Endothelial cell of umbilical vein (primary cell): ENCODE measurements around the gene MYO5B. TPM values are rescaled to one million over a fixed set of nuclear protein-coding genes. Genes with fewer than 3 reads are reported as not detected.

Experiments used
- BruUV-seq: library from RNA; stranded (reverse); fragments of 400-500 nt; replicated peaks from 2 replicates; lab custom pipeline; 2021; lab: Mats Ljungman, UMichigan
- CTCF ChIA-PET: fragments of 300-600, 350-600 bp; sonication (Branson Sonifier 250); formaldehyde crosslinking; loops from one replicate; lab custom pipeline; 2021; ENCODE audit warnings: antibody characterized with exemption, inconsistent platforms; lab: Charles Lee
- POLR2A ChIA-PET: fragments of 300-600, 350-600 bp; sonication (Branson Sonifier 250); formaldehyde crosslinking; loops from one replicate; lab custom pipeline; 2021; ENCODE audit warnings: antibody characterized with exemption, inconsistent platforms; lab: Charles Lee
- DNase-seq: peaks from one replicate; pipeline ENCODE4 v3.0.0-alpha.2; 2011; ENCODE audit warnings: low read depth, low spot score
- FAIRE-seq: peaks from 2 replicates; lab custom pipeline; 2011; peaks lifted over from hg19 to GRCh38; lab: Jason Lieb, UNC
- H2AFZ ChIP-seq: 2 replicates; pipeline ENCODE4 v1.6.0; 2012; ENCODE audit warnings: low read depth, low read length, control low read depth, inconsistent platforms
- H3K27ac ChIP-seq: 2 replicates; pipeline ENCODE4 v1.5.1; 2011; ENCODE audit warnings: low read depth, mild to moderate bottlenecking, control low read depth, low read length, moderate library complexity; ENCODE audit not compliant: insufficient read depth
- H3K27me3 ChIP-seq, 2 experiments: 2 replicates each; pipeline versions ENCODE4 v1.6.0 to v1.6.1; 2011; ENCODE audit warnings: low read length in 2 of 2, mixed read lengths in 1 of 2; ENCODE audit not compliant: control insufficient read depth in 2 of 2, insufficient read depth in 2 of 2
- H3K36me3 ChIP-seq, 2 experiments: 2 replicates in 1 of 2; 3 replicates in 1 of 2; pipeline ENCODE4 v1.5.1; 2011; ENCODE audit warnings: low read length in 2 of 2, mild to moderate bottlenecking in 1 of 2, moderate library complexity in 1 of 2; ENCODE audit not compliant: control insufficient read depth in 2 of 2, insufficient read depth in 2 of 2; ENCODE audit errors: extremely low read depth in 1 of 2
- H3K4me1 ChIP-seq: 3 replicates; pipeline ENCODE4 v1.5.1; 2011; ENCODE audit warnings: mild to moderate bottlenecking, low read length; ENCODE audit not compliant: control insufficient read depth, insufficient read depth; ENCODE audit errors: extremely low read depth
- H3K4me2 ChIP-seq: 2 replicates; pipeline ENCODE4 v1.6.1; 2011; ENCODE audit warnings: low read length, control low read depth, mixed read lengths; ENCODE audit not compliant: insufficient read depth
- H3K4me3 ChIP-seq, 3 experiments: fragments of 200-600 bp in 1 of 3; sonication (generic), shearing (Covaris generic) in 1 of 3; replicated peaks in 1 of 3; 2 replicates each; pipeline ENCODE4 v1.5.1; 2011 to 2016; ENCODE audit warnings: control low read depth in 3 of 3, low read length in 3 of 3, mild to moderate bottlenecking in 2 of 3, inconsistent platforms in 1 of 3, low read depth in 1 of 3, moderate library complexity in 1 of 3; ENCODE audit not compliant: insufficient read depth in 1 of 3
- H3K79me2 ChIP-seq: 2 replicates; pipeline ENCODE4 v1.6.0; 2012; ENCODE audit warnings: low read length, inconsistent platforms; ENCODE audit not compliant: control insufficient read depth, insufficient read depth
- H3K9ac ChIP-seq: replicated peaks from 2 replicates; pipeline ENCODE3; 2011; ENCODE audit warnings: low read length, control low read depth; ENCODE audit not compliant: insufficient read depth; ENCODE audit errors: extremely low read depth
- H3K9me1 ChIP-seq: replicated peaks from 3 replicates; pipeline ENCODE4 v1.6.0; 2011; ENCODE audit warnings: mild to moderate bottlenecking, low read length; ENCODE audit not compliant: control insufficient read depth, insufficient read depth; ENCODE audit errors: extremely low read depth
- H3K9me3 ChIP-seq: replicated peaks from 2 replicates; pipeline ENCODE4 v1.5.1; 2012; ENCODE audit warnings: low read length, inconsistent platforms; ENCODE audit not compliant: control insufficient read depth, insufficient read depth
- H4K20me1 ChIP-seq: replicated peaks from 2 replicates; pipeline ENCODE3; 2011; ENCODE audit warnings: mild to moderate bottlenecking, low read length; ENCODE audit not compliant: control insufficient read depth, insufficient read depth; ENCODE audit errors: extremely low read depth
- CTCF ChIP-seq, 2 donors: IDR thresholded peaks; 1 replicate in 1 of 2; 2 replicates in 1 of 2; pipeline ENCODE4 v1.5.1; 2011; ENCODE audit warnings: low read length in 2 of 2, mild to moderate bottlenecking in 2 of 2, moderate library complexity in 2 of 2, control low read depth in 1 of 2, inconsistent platforms in 1 of 2, low read depth in 1 of 2; ENCODE audit not compliant: insufficient read depth in 1 of 2; ENCODE audit errors: extremely low read depth in 1 of 2
- EZH2 ChIP-seq: IDR thresholded peaks from 2 replicates; pipeline ENCODE4 v1.6.1; 2012; ENCODE audit warnings: borderline replicate concordance, low read depth, mild to moderate bottlenecking, moderate library complexity, low read length, inconsistent platforms; ENCODE audit not compliant: severe bottlenecking
- FOS ChIP-seq: IDR thresholded peaks from 2 replicates; pipeline ENCODE4 v1.6.1; 2011; ENCODE audit warnings: mild to moderate bottlenecking, low read length, moderate library complexity, borderline replicate concordance; ENCODE audit not compliant: insufficient read depth
- GATA2 ChIP-seq: IDR thresholded peaks from 2 replicates; pipeline ENCODE4 v1.7.0; 2011; ENCODE audit warnings: low read depth, mild to moderate bottlenecking, moderate library complexity, mixed read lengths, low read length; ENCODE audit not compliant: insufficient read length, insufficient read depth
- JUN ChIP-seq: IDR thresholded peaks from 2 replicates; pipeline ENCODE4 v1.6.1; 2011; ENCODE audit warnings: borderline replicate concordance, low read depth; ENCODE audit not compliant: insufficient read length, insufficient read depth
- MAX ChIP-seq: IDR thresholded peaks from 2 replicates; pipeline ENCODE4 v1.6.1; 2011; ENCODE audit not compliant: insufficient read depth, insufficient read length
- MYC ChIP-seq: IDR thresholded peaks from one replicate; pipeline ENCODE4 v1.6.1; 2011; ENCODE audit warnings: mild to moderate bottlenecking, low read depth, low read length
- POLR2A ChIP-seq: IDR thresholded peaks from 2 replicates; pipeline ENCODE4 v1.6.1; 2012; ENCODE audit warnings: low read depth, mild to moderate bottlenecking, control low read depth, low read length
- POLR2AphosphoS5 ChIP-seq: IDR thresholded peaks from 2 replicates; pipeline ENCODE4 v1.6.1; 2012; ENCODE audit warnings: low read depth, mild to moderate bottlenecking, control low read depth, low read length, moderate library complexity; ENCODE audit not compliant: insufficient read depth
- dilution Hi-C: fragments of 300-500 bp; cut with MboI; formaldehyde crosslinking; loops from one replicate; pipeline ENCODE4 v1.15.0; 2019; ENCODE audit warnings: low sequenced_read_pairs; ENCODE audit not compliant: extremely low pct_ligation_motif_present
- intact Hi-C: fragments of 100-400 bp; cut with micrococcal nuclease; formaldehyde crosslinking; loops from one replicate; pipeline ENCODE4 v1.10.0; 2022
- polyA plus RNA-seq, 4 experiments: library from polyadenylated mRNA; depleted of rRNA in 3 of 4; stranded (reverse) in 3 of 4; unstranded in 1 of 4; fragments of >200 nt; gene quantifications; 2 replicates each; pipeline versions ENCODE4 v1.2.1 to v1.2.3, GENCODE V29; 2011 to 2012; ENCODE audit warnings: missing spikeins in 1 of 4
- total RNA-seq: library from RNA; stranded (reverse); gene quantifications from 2 replicates; pipeline ENCODE4 v1.2.3, GENCODE V29; 2021

Gene MYO5B
- total and polyA plus RNA-seq, 2 donors (not counting 3 experiments of a cell fraction or from before 2014, with no cell fraction given): 0.54 to 1.1 TPM

GRCh38 chr18:49853011-49853410 is 341.9 kb downstream of the MYO5B start:
- FAIRE-seq (no peak), DNase-seq (no peak)
- Histone ChIP-seq H3K9me1 (no peaks in the 10 kb centered on the region), H2AFZ (no peak overlapping the region), H3K9me3 (no peaks in the 10 kb centered on the region), H3K9ac (no peak overlapping the region), H3K36me3 (no peaks in the 10 kb centered on the region), H3K4me1 (peaks cover 11% of the 10 kb centered on the region), H3K4me3 (no peak overlapping the region), H3K27me3 (no peaks in the 10 kb centered on the region), H3K4me2 (no peak overlapping the region), H3K27ac (no peak overlapping the region), H3K79me2 (no peaks in the 10 kb centered on the region), H4K20me1 (no peaks in the 10 kb centered on the region)
- BruUV-seq: no TSS peak
- dilution Hi-C loops: loop anchor here (25.0 kb wide), 1 partner anchor 341 kb away; no protein-coding TSS in a partner anchor
- intact Hi-C loops: no loop called here
- CTCF ChIA-PET: no interaction called here
- TF ChIP-seq POLR2AphosphoS5 (no peak), EZH2 (no peak), CTCF (IDR thresholded peaks at IDR 0.05; ENCODE audit: extremely low read depth in 1 of 2, insufficient read depth in 1 of 2, low read depth in 1 of 2, low read length in 2 of 2) (no peak), MAX (no peak), MYC (no peak), GATA2 (no peak), POLR2A (no peak), FOS (no peak), JUN (no peak)
- POLR2A ChIA-PET: no interaction called here
